HT1080 (cell line): ENCODE results near the gene POU5F1. TPM values are rescaled to one million over a fixed set of nuclear protein-coding genes. Genes with fewer than 3 reads are reported as not detected.

ENCODE experiments used
- DNase-seq: peaks from one replicate; pipeline ENCODE4 v3.0.0-alpha.2; 2015; ENCODE audit warnings: low read depth
- small RNA-seq: library from RNA; depleted of rRNA; stranded (forward); fragments of <200 nt; gene quantifications from one replicate; pipeline ENCODE3, GENCODE V24; 2014
- total RNA-seq: library from RNA; depleted of rRNA; stranded (reverse); fragments of >200 nt; shearing (Covaris generic); gene quantifications from 2 replicates; pipeline ENCODE4 v1.2.3, GENCODE V29; 2014; rRNA removed

POU5F1 gene
- total RNA-seq, 1 experiment from 2014 or later: not detected

GRCh38 chr6:31116661-31117385, 53.7 kb downstream of the POU5F1 start:
- no peak for DNase-seq

DNA sequence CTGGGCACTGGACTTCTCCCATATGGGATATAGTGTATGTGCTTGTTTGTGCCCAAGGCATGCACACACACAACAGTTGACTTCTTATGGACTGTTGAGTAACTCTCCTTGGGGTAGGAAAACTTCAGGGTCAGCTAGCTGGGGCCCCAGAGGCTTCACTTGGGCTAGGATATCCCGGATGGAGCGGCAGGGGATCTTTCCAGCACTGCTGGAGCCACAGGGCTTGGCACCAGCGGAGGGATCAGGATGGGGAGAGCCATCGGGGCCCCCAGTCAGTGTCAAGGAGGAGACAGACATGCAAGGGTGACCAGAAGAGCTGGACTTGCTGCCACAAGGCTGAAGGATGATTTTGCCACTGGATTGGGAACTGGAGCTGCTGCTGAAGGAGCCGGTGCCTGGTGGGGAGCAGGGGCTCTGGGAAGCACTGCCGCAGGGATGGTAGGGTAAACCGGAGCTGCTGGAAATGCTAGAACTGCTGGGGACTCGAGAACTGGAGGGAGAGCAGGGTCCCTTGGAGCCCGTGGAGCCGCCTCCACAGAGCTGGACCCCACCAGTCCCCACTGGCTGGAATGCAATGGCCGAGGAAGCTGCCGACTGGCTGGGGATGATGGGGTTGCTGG, 54.4 kb downstream of the POU5F1 start:
- DNase-seq: no peak

- peak; percentile 80 for DNase-seq
These were observed 55.3 kb downstream of the POU5F1 start for GRCh38 chr6:31114970-31115849.

DNA sequence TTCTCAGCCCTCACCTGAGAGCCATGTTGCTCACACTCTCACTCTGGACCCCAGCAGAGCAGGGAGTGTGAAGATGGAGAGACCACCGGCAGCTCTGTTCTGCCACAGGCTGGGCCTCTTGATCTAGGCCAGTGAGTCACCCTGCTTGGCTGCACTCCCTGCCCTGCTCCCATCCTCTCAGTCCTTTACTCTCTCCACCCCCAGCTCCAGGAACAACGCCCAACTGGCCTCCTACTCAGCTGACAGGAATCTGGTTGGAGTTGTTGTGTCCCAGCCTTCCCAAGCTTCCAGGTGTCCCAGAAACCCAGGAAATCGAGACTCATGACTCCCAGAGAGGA, 56.0 kb downstream of the POU5F1 start, which contains the start of gene PSORS1C1:
TSS of gene PSORS1C1 (plus strand) at position 260 of the 338 bp plus-strand sequence. CDS start 14,833 bp downstream, outside the sequence.
- DNase-seq: peak; percentile 96

Small RNA genes lying within 50 kb of the gene (small RNA-seq; reads per million reads assigned to genes)
- not detected for gene POLR2LP1

Other genes starting within 250 kb of the POU5F1 start
- not detected in 2 replicates for gene SFTA2, start 238.5 kb downstream of the POU5F1 start, total RNA-seq
- gene MUCL3, start 229.7 kb downstream of the POU5F1 start, total RNA-seq: not detected in 2 replicates
- not detected in 2 replicates for gene MUC21, start 187.0 kb downstream of the POU5F1 start, total RNA-seq
- gene MUC22, start 160.2 kb downstream of the POU5F1 start, total RNA-seq: not detected in 2 replicates
- gene C6orf15, start 58.1 kb downstream of the POU5F1 start, total RNA-seq: not detected in 2 replicates
- 0.64 and 0.80 TPM in 2 replicates for gene PSORS1C1, start 55.9 kb downstream of the POU5F1 start, total RNA-seq
- gene CDSN, start 50.2 kb downstream of the POU5F1 start, total RNA-seq: not detected in 2 replicates
- not detected in 2 replicates for gene PSORS1C2, start 31.6 kb downstream of the POU5F1 start, total RNA-seq
- gene CCHCR1, start 12.9 kb downstream of the POU5F1 start, total RNA-seq: 22.1 and 29.2 TPM in 2 replicates
- gene TCF19, start 12.1 kb downstream of the POU5F1 start, total RNA-seq: 91.0 and 101 TPM in 2 replicates
- 18.8 and 23.1 TPM in 2 replicates for gene HLA-C, start 101.4 kb upstream of the POU5F1 start, total RNA-seq
- 11.8 and 15.4 TPM in 2 replicates for gene HLA-B, start 186.5 kb upstream of the POU5F1 start, total RNA-seq
- 24.9 and 25.6 TPM in 2 replicates for gene MICA, start 232.9 kb upstream of the POU5F1 start, total RNA-seq